H9 (cell line): ENCODE results near the gene ALOX12. TPM values are rescaled to one million over a fixed set of nuclear protein-coding genes. Genes with fewer than 3 reads are reported as not detected.

Experiments used
- DNase-seq: peaks from one replicate; pipeline ENCODE4 v3.0.0-alpha.2; 2017
- H2AFZ ChIP-seq: one replicate; pipeline ENCODE4 v1.6.1; 2013; ENCODE audit warnings: mild to moderate bottlenecking, low read length, control low read depth, moderate library complexity
- H2AK5ac ChIP-seq: 2 replicates; pipeline ENCODE4 v1.6.1; 2013; ENCODE audit warnings: low read length, control low read depth, mixed read lengths; ENCODE audit not compliant: insufficient read length
- H2BK120ac ChIP-seq: one replicate; pipeline ENCODE4 v1.6.1; 2013; ENCODE audit warnings: low read depth, mild to moderate bottlenecking, low read length, control low read depth, inconsistent platforms; ENCODE audit not compliant: poor library complexity, severe bottlenecking
- H2BK12ac ChIP-seq: 2 replicates; pipeline ENCODE4 v1.6.1; 2013; ENCODE audit warnings: low read length, control low read depth, mixed read lengths, low read depth; ENCODE audit not compliant: insufficient read length
- H2BK15ac ChIP-seq: 2 replicates; pipeline ENCODE4 v1.6.1; 2013; ENCODE audit warnings: low read depth, low read length, control low read depth
- H2BK20ac ChIP-seq: one replicate; pipeline ENCODE4 v1.6.1; 2013; ENCODE audit warnings: low read depth, mild to moderate bottlenecking, low read length, control low read depth, inconsistent platforms; ENCODE audit not compliant: poor library complexity, severe bottlenecking
- H2BK5ac ChIP-seq: 2 replicates; pipeline ENCODE4 v1.6.1; 2013; ENCODE audit warnings: low read length, control low read depth, mixed read lengths; ENCODE audit not compliant: insufficient read length
- H3K14ac ChIP-seq: 2 replicates; pipeline ENCODE4 v1.6.1; 2013; ENCODE audit warnings: low read length, control low read depth; ENCODE audit not compliant: insufficient read depth
- H3K18ac ChIP-seq: 2 replicates; pipeline ENCODE4 v1.6.1; 2013; ENCODE audit warnings: low read depth, mild to moderate bottlenecking, mixed read lengths, low read length, control low read depth; ENCODE audit not compliant: insufficient read length
- H3K23ac ChIP-seq: 2 replicates; pipeline ENCODE4 v1.6.1; 2013; ENCODE audit warnings: low read length, control low read depth, mixed read lengths, low read depth; ENCODE audit not compliant: insufficient read length
- H3K23me2 ChIP-seq: 2 replicates; pipeline ENCODE4 v1.6.1; 2013; ENCODE audit warnings: low read depth, mild to moderate bottlenecking, mixed read lengths, low read length, control low read depth; ENCODE audit not compliant: insufficient read length, poor library complexity, severe bottlenecking
- H3K27ac ChIP-seq: 2 replicates; pipeline ENCODE4 v1.5.1; 2013; ENCODE audit warnings: low read length, control low read depth, mixed read lengths, low read depth; ENCODE audit not compliant: insufficient read length
- H3K27me3 ChIP-seq: 2 replicates; pipeline ENCODE4 v1.6.1; 2013; ENCODE audit warnings: low read length, control low read depth, inconsistent platforms; ENCODE audit not compliant: insufficient read depth
- H3K4ac ChIP-seq: 2 replicates; pipeline ENCODE4 v1.6.1; 2013; ENCODE audit warnings: low read depth, mild to moderate bottlenecking, control low read depth, inconsistent platforms, low read length, moderate library complexity
- H3K4me1 ChIP-seq: 2 replicates; pipeline ENCODE4 v1.6.1; 2013; ENCODE audit warnings: low read length, control low read depth, inconsistent platforms; ENCODE audit not compliant: insufficient read depth
- H3K4me2 ChIP-seq: 2 replicates; pipeline ENCODE4 v1.6.1; 2013; ENCODE audit warnings: low read length, control low read depth, mixed read lengths; ENCODE audit not compliant: insufficient read length, insufficient read depth
- H3K56ac ChIP-seq: 2 replicates; pipeline ENCODE4 v1.6.1; 2013; ENCODE audit warnings: low read depth, mild to moderate bottlenecking, mixed read lengths, low read length, control low read depth; ENCODE audit not compliant: insufficient read length
- H3K79me1 ChIP-seq: 2 replicates; pipeline ENCODE4 v1.6.1; 2013; ENCODE audit warnings: low read depth, mild to moderate bottlenecking, moderate library complexity, low read length, control low read depth, inconsistent platforms; ENCODE audit not compliant: insufficient read depth, poor library complexity, severe bottlenecking
- H3K79me2 ChIP-seq: 2 replicates; pipeline ENCODE4 v1.6.1; 2013; ENCODE audit warnings: low read length, control low read depth, inconsistent platforms; ENCODE audit not compliant: insufficient read depth
- H3K9ac ChIP-seq: 2 replicates; pipeline ENCODE4 v1.6.1; 2013; ENCODE audit warnings: low read length, control low read depth, mixed read lengths; ENCODE audit not compliant: insufficient read length; ENCODE audit errors: extremely low read depth
- H3K9me3 ChIP-seq: one replicate; pipeline ENCODE4 v1.6.1; 2013; ENCODE audit warnings: low read depth, low read length, inconsistent platforms; ENCODE audit not compliant: control insufficient read depth
- H3T11ph ChIP-seq: one replicate; pipeline ENCODE4 v1.6.1; 2013; ENCODE audit warnings: mild to moderate bottlenecking, low read length, control low read depth, inconsistent platforms
- H4K20me1 ChIP-seq: one replicate; pipeline ENCODE4 v1.6.1; 2013; ENCODE audit not compliant: control insufficient read depth, insufficient read length, insufficient read depth
- H4K5ac ChIP-seq: 2 replicates; pipeline ENCODE4 v1.6.1; 2013; ENCODE audit warnings: low read depth, mild to moderate bottlenecking, mixed read lengths, low read length, control low read depth; ENCODE audit not compliant: insufficient read length
- H4K8ac ChIP-seq: replicated peaks from 2 replicates; pipeline ENCODE4 v1.6.1; 2013; ENCODE audit warnings: low read length, control low read depth, mixed read lengths, low read depth; ENCODE audit not compliant: insufficient read length
- H4K91ac ChIP-seq: 2 replicates; pipeline ENCODE4 v1.6.1; 2013; ENCODE audit warnings: low read depth, mild to moderate bottlenecking, moderate library complexity, mixed read lengths, low read length, control low read depth; ENCODE audit not compliant: insufficient read length
- H3K27ac Mint-ChIP-seq, 3 experiments: 2 replicates in 2 of 3; 3 replicates in 1 of 3; pipeline ENCODE4 v1.8.0; 2020 to 2021; ENCODE audit warnings: mixed read lengths in 3 of 3, mild to moderate bottlenecking in 1 of 3, moderate library complexity in 1 of 3
- H3K27me3 Mint-ChIP-seq: 2 replicates; pipeline ENCODE4 v1.8.0; 2021; ENCODE audit warnings: low read depth, mild to moderate bottlenecking, moderate library complexity, mixed read lengths
- H3K36me3 Mint-ChIP-seq, 3 experiments: 2 replicates in 2 of 3; 3 replicates in 1 of 3; pipeline ENCODE4 v1.8.0; 2020 to 2021; ENCODE audit warnings: low read depth in 3 of 3, mixed read lengths in 3 of 3; ENCODE audit not compliant: insufficient read depth in 1 of 3
- H3K4me1 Mint-ChIP-seq, 2 experiments: 2 replicates each; pipeline ENCODE4 v1.8.0; 2020; ENCODE audit warnings: mixed read lengths in 2 of 2
- H3K4me3 Mint-ChIP-seq, 2 experiments: 2 replicates in 1 of 2; 3 replicates in 1 of 2; pipeline ENCODE4 v1.8.0; 2020 to 2021; ENCODE audit warnings: mild to moderate bottlenecking in 2 of 2, mixed read lengths in 2 of 2, moderate library complexity in 1 of 2
- H3K9me3 Mint-ChIP-seq, 2 experiments: 2 replicates in 1 of 2; 3 replicates in 1 of 2; pipeline ENCODE4 v1.8.0; 2020; ENCODE audit warnings: mild to moderate bottlenecking in 2 of 2, mixed read lengths in 2 of 2, moderate library complexity in 1 of 2
- whole genome bisulfite sequencing: extraction: QIAGEN DNeasy Blood & Tissue Kit; methylation state at CpG from one replicate; pipeline ENCODE4 v1.1.7; 2013; ENCODE audit warnings: missing lambda C conversion rate, low lambda C conversion rate, mixed read lengths; ENCODE audit not compliant: insufficient read length; ENCODE audit errors: extremely low coverage; 5-methylcytosine and 5-hydroxymethylcytosine counted together
- total RNA-seq: library from RNA; stranded (reverse); gene quantifications from 2 replicates; pipeline ENCODE4 v1.2.1, GENCODE V29; 2021
- TF ChIP-seq, protein P1 (sequence below): fragments of 200-600 bp; sonication (generic); conservative IDR thresholded peaks from 3 replicates; pipeline ENCODE4 v1.8.0; 2021; ENCODE audit warnings: antibody characterized with exemption, mild to moderate bottlenecking

Gene ALOX12
- total RNA-seq, 1 experiment from 2014 or later, result 0.81 TPM

DNA sequence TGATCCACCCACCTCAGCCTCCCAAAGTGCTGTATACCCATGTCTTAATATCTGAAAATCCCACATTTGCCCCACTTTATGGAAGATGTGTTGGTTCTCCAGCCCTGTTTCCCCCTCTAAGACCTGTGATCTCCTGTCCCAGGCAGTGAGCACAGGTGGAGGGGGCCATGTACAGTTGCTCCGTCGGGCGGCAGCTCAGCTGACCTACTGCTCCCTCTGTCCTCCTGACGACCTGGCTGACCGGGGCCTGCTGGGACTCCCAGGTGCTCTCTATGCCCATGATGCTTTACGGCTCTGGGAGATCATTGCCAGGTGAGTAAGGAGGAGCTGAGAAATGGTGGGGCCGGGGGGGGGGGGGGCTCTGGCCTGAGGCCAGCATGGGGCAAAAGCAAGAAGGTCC lies 9.9 kb downstream of the ALOX12 start:
- Histone ChIP-seq H4K8ac (no peak overlapping the region), H3K4me2 (no peak overlapping the region), H2BK5ac (no peak overlapping the region), H3K27ac (no peak overlapping the region), H2BK120ac (no peak overlapping the region), H3K56ac (no peak overlapping the region), H3K18ac (no peak overlapping the region), H3K14ac (no peak overlapping the region), H2AFZ (no peak overlapping the region), H3K4me1 (no peaks in the 10 kb centered on the region), H3K23ac (no peak overlapping the region), H4K5ac (no peak overlapping the region), H2BK15ac (no peak overlapping the region), H3K9me3 (no peaks in the 10 kb centered on the region), H4K20me1 (no peaks in the 10 kb centered on the region), H2AK5ac (no peak overlapping the region), H3T11ph (no peak overlapping the region), H3K79me2 (no peaks in the 10 kb centered on the region), H3K23me2 (no peaks in the 10 kb centered on the region), H3K27me3 (no peaks in the 10 kb centered on the region), H2BK12ac (no peak overlapping the region), H3K4ac (no peak overlapping the region), H3K9ac (no peak overlapping the region), H4K91ac (no peak overlapping the region), H2BK20ac (no peak overlapping the region), H3K79me1 (peaks cover 9% of the 10 kb centered on the region)
- Mint-ChIP-seq H3K27me3 (no peaks in the 10 kb centered on the region), H3K27ac (no peak overlapping the region), H3K4me1 (no peaks in the 10 kb centered on the region), H3K36me3 (peaks cover 8 to 24% (median 18%) of the 10 kb centered on the region in 3 experiments; a peak in 6 of 7 replicates), H3K4me3 (no peak overlapping the region; a peak in 1 of 5 replicates), H3K9me3 (no peaks in the 10 kb centered on the region)
- no CpG with 5 or more reads among the region's 7 CpGs for WGBS
- TF ChIP-seq, protein P1, sequence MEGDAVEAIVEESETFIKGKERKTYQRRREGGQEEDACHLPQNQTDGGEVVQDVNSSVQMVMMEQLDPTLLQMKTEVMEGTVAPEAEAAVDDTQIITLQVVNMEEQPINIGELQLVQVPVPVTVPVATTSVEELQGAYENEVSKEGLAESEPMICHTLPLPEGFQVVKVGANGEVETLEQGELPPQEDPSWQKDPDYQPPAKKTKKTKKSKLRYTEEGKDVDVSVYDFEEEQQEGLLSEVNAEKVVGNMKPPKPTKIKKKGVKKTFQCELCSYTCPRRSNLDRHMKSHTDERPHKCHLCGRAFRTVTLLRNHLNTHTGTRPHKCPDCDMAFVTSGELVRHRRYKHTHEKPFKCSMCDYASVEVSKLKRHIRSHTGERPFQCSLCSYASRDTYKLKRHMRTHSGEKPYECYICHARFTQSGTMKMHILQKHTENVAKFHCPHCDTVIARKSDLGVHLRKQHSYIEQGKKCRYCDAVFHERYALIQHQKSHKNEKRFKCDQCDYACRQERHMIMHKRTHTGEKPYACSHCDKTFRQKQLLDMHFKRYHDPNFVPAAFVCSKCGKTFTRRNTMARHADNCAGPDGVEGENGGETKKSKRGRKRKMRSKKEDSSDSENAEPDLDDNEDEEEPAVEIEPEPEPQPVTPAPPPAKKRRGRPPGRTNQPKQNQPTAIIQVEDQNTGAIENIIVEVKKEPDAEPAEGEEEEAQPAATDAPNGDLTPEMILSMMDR, result no peak
- DNase-seq, result no peak
